DOHH2 (cell line): ENCODE measurements around the gene ARFRP1.

Source experiments
- EZH2phosphoT487 ChIP-seq: fragments of 200-600 bp; sonication (generic); IDR thresholded peaks from 2 replicates; pipeline ENCODE4 v1.6.1; 2017; ENCODE audit warnings: borderline replicate concordance, mild to moderate bottlenecking, antibody characterized with exemption, low read length, moderate library complexity, mixed read lengths
- TF ChIP-seq, protein P1 (sequence below): fragments of 200-600 bp; sonication (generic); IDR thresholded peaks from one replicate; pipeline ENCODE4 v1.5.1; 2014; ENCODE audit warnings: antibody characterized with exemption, mild to moderate bottlenecking, low read depth, low read length; ENCODE audit not compliant: poor library complexity, severe bottlenecking

DNA sequence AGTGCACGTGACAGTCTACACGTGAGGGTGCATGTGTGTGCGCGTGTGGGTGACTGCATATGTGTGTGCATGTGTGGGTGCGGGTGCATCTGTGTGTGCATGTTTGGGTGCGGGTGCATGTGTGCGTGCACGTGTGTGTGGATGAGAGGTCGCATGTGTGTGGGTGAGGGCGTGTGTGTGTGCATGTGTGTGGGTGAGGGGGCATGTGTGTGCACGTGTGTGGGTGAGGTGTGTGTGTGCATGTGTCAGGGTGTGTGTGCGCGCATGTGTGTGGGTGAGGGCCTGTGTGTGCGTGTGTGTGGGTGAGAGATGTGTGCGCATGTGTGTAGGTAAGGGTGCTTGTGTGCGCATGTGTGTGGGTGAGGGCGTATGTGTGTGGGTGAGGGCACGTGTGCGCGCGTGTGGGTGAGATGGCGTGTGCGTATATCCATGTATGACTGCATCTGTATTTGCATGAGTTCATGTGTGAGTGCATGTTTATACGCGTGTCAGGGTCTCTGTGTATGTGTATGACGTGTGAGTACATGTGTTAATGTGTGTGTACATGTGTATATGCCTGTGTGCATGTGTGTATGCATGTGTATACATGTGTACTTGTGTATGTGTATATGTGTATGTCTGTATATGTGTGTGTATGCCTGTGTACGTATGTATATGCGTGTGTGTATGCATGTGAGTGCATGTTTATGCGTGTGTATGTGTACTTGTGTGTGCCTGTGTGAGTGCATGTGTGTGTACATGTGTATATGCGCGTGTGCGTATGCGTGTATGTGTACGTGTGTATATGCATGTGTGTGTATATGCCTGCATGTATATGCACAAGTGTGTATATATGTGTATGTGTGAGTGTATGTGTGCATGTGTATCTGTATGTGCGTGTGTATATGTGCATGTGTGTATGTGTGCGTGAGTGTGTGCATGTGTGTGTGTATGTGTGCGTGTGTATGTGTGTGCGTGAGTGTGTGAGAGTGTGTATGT, 24.6 kb upstream of the ARFRP1 start:
- TF ChIP-seq, protein P1, sequence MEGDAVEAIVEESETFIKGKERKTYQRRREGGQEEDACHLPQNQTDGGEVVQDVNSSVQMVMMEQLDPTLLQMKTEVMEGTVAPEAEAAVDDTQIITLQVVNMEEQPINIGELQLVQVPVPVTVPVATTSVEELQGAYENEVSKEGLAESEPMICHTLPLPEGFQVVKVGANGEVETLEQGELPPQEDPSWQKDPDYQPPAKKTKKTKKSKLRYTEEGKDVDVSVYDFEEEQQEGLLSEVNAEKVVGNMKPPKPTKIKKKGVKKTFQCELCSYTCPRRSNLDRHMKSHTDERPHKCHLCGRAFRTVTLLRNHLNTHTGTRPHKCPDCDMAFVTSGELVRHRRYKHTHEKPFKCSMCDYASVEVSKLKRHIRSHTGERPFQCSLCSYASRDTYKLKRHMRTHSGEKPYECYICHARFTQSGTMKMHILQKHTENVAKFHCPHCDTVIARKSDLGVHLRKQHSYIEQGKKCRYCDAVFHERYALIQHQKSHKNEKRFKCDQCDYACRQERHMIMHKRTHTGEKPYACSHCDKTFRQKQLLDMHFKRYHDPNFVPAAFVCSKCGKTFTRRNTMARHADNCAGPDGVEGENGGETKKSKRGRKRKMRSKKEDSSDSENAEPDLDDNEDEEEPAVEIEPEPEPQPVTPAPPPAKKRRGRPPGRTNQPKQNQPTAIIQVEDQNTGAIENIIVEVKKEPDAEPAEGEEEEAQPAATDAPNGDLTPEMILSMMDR = no peak
- TF ChIP-seq EZH2phosphoT487 = no peak
